Measurements from ENCODE around the gene EFCAB6.

Gene EFCAB6

GRCh38 chr22:43543522-43544288 is 268.4 kb downstream of the EFCAB6 start:
- Mint-ChIP-seq H3K4me3 (no peak overlapping the region), H3K36me3 (ENCODE audit: low read depth) (no peaks in the 10 kb centered on the region), H3K27ac (no peak overlapping the region), H3K4me1 (no peaks in the 10 kb centered on the region), H3K27me3 (ENCODE audit: low read depth) (peaks cover 6% of the 10 kb centered on the region), H3K9me3 (no peaks in the 10 kb centered on the region)
- TF ChIP-seq, protein P1, sequence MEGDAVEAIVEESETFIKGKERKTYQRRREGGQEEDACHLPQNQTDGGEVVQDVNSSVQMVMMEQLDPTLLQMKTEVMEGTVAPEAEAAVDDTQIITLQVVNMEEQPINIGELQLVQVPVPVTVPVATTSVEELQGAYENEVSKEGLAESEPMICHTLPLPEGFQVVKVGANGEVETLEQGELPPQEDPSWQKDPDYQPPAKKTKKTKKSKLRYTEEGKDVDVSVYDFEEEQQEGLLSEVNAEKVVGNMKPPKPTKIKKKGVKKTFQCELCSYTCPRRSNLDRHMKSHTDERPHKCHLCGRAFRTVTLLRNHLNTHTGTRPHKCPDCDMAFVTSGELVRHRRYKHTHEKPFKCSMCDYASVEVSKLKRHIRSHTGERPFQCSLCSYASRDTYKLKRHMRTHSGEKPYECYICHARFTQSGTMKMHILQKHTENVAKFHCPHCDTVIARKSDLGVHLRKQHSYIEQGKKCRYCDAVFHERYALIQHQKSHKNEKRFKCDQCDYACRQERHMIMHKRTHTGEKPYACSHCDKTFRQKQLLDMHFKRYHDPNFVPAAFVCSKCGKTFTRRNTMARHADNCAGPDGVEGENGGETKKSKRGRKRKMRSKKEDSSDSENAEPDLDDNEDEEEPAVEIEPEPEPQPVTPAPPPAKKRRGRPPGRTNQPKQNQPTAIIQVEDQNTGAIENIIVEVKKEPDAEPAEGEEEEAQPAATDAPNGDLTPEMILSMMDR (IDR thresholded peaks at IDR 0.05; ENCODE audit: unreplicated experiment in 3 of 3), result no peak

GRCh38 chr22:43542681-43543521 is 269.2 kb downstream of the EFCAB6 start:
- no peaks in the 10 kb centered on the region for H3K4me1 Mint-ChIP-seq
- TF ChIP-seq, protein P1 (IDR thresholded peaks at IDR 0.05; ENCODE audit: unreplicated experiment in 3 of 3), result no peak
- H3K9me3 Mint-ChIP-seq, result no peaks in the 10 kb centered on the region
- H3K4me3 Mint-ChIP-seq, result no peak overlapping the region
- H3K27me3 Mint-ChIP-seq (ENCODE audit: low read depth), result peaks cover 6% of the 10 kb centered on the region
- H3K36me3 Mint-ChIP-seq (ENCODE audit: low read depth), result peaks cover 5% of the 10 kb centered on the region
- H3K27ac Mint-ChIP-seq, result no peak overlapping the region

DNA sequence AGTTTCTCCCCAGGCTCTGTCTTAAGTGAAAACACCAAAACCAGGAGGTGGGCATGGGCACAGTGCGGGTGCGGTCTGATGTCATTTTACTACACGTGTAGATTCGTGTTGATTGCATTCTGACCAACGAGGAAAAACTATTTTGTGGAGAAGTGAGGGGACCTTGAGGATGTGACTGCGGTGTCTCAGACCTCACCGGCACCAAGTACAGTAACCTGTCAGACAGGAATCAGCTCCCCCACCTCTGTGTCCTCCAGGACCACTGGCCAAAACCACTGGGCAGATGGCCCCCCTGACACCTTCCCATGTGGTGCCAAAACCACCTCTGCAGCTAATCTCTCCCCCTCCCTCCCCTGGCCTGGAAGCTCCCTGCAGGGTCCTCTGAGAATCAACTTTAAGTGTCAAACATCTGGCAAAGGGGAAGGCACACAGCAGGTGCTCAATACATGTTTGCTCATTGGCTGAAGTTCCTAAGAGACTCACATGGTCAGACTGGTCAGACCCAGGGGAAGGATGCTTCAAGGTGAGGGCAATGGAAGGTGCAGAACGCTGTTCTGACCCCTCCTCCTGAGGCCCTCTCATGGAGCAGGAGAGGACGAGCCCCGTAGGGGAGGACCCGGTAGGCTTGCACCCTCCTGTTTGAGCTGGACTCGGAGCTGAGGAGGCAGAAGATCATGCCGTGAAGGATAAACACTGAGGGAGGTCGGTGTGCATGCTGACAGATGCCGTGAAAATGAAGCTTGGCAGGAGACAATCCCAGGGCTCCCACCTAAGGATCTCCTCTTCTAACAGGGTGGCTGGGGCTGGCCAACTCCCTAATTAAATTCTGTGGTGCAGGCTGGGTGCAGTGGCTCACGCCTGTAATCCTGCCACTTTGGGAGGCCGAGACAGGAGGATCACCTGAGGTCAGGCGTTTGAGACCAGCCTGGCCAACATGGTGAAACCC is 270.4 kb downstream of the EFCAB6 start:
- H3K36me3 Mint-ChIP-seq (ENCODE audit: low read depth), result peaks cover 12% of the 10 kb centered on the region
- H3K4me3 Mint-ChIP-seq, result no peak overlapping the region
- H3K27ac Mint-ChIP-seq, result no peak overlapping the region
- no peaks in the 10 kb centered on the region for H3K9me3 Mint-ChIP-seq
- peaks cover 6% of the 10 kb centered on the region for H3K27me3 Mint-ChIP-seq (ENCODE audit: low read depth)
- no peaks in the 10 kb centered on the region for H3K4me1 Mint-ChIP-seq
- TF ChIP-seq, protein P1 (IDR thresholded peaks at IDR 0.05; ENCODE audit: unreplicated experiment in 3 of 3), result no peak

DNA sequence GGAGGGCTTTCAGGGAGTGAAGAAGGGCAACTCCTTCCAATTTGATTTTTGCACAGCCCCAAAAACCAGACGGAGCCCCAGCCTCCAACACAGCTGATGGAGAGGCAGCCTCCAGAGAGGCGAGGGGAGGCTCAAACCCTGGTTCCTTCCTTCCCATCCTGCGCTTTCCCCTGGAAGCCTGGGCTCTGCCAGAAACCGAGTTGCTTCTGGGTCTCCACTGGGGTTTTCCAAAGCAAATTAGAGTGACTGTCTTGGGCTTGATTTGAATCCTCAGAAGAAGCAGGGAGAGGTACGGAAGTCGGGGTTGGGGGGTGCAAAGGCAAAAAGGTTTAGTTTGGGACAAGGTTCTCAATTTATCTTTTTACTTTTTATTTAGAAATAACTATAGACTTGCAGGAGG is 271.1 kb downstream of the EFCAB6 start:
- Mint-ChIP-seq H3K36me3 (ENCODE audit: low read depth) (peaks cover 15% of the 10 kb centered on the region), H3K27me3 (ENCODE audit: low read depth) (peaks cover 6% of the 10 kb centered on the region), H3K4me3 (no peak overlapping the region), H3K9me3 (no peaks in the 10 kb centered on the region), H3K27ac (no peak overlapping the region), H3K4me1 (no peaks in the 10 kb centered on the region)
- TF ChIP-seq, protein P1 (IDR thresholded peaks at IDR 0.05; ENCODE audit: unreplicated experiment in 3 of 3), result no peak

- TF ChIP-seq, protein P1 (IDR thresholded peaks at IDR 0.05; ENCODE audit: unreplicated experiment in 3 of 3), result no peak
- peaks cover 19% of the 10 kb centered on the region for H3K36me3 Mint-ChIP-seq (ENCODE audit: low read depth)
Observed at GRCh38 chr22:43540529-43540923, 271.6 kb downstream of the EFCAB6 start.

More at GRCh38 chr22:43540529-43540923, 271.6 kb downstream of the EFCAB6 start:
- Mint-ChIP-seq H3K27ac (no peak overlapping the region), H3K9me3 (peaks cover 2% of the 10 kb centered on the region), H3K4me1 (no peaks in the 10 kb centered on the region), H3K27me3 (ENCODE audit: low read depth) (peaks cover 6% of the 10 kb centered on the region), H3K4me3 (no peak overlapping the region)
